AG09319 (cell line): ENCODE results near the gene MAP3K8.

Source experiments
- DNase-seq: peaks from one replicate; pipeline ENCODE4 v3.0.0-alpha.2; 2010; ENCODE audit warnings: low read depth; ENCODE audit errors: extremely low read depth
- CTCF ChIP-seq: IDR thresholded peaks from 2 replicates; pipeline ENCODE4 v1.5.1; 2011; ENCODE audit warnings: low read depth, mild to moderate bottlenecking, inconsistent platforms, low read length, moderate library complexity

MAP3K8 gene

GRCh38 chr10:30493609-30494530 is 59.9 kb downstream of the MAP3K8 start:
- no peak for DNase-seq

GRCh38 chr10:30494558-30494957 is 60.6 kb downstream of the MAP3K8 start:
- DNase-seq = no peak
- TF ChIP-seq CTCF = no peak

More at GRCh38 chr10:30493609-30494530, 59.9 kb downstream of the MAP3K8 start:
- no peak for TF ChIP-seq CTCF

GRCh38 chr10:30495687-30496086 is 61.7 kb downstream of the MAP3K8 start:
- no peak for DNase-seq
- no peak for TF ChIP-seq CTCF

GRCh38 chr10:30499816-30500215 is 65.8 kb downstream of the MAP3K8 start:
- TF ChIP-seq CTCF = no peak

GRCh38 chr10:30500534-30500933 is 66.5 kb downstream of the MAP3K8 start:
- no peak for TF ChIP-seq CTCF
- no peak for DNase-seq

More at GRCh38 chr10:30499816-30500215, 65.8 kb downstream of the MAP3K8 start:
- DNase-seq = no peak

GRCh38 chr10:30500963-30501504 is 67.0 kb downstream of the MAP3K8 start:
- TF ChIP-seq CTCF = no peak
- no peak for DNase-seq
